HG03159 (cell line): ENCODE results near the gene MYORG.

Experiments
- ATAC-seq: cut with Tn5 transposase; IDR thresholded peaks from one replicate; pipeline ENCODE4 v1.9.1; 2021; ENCODE audit warnings: mild to moderate bottlenecking, moderate library complexity; ENCODE audit not compliant: unreplicated experiment

MYORG gene

GRCh38 chr9:34376596-34377403 is at the start of gene MYORG:
MYORG (minus strand) TSS chr9:34376898; CDS start chr9:34372943, 3,955 bp downstream.
- peak; percentile 81 for ATAC-seq

GRCh38 chr9:34419716-34420504 is 43.2 kb upstream of the MYORG start:
- ATAC-seq, result no peak

GRCh38 chr9:34417734-34418133 is 41.0 kb upstream of the MYORG start:
- no peak for ATAC-seq

GRCh38 chr9:34413231-34413852 is 36.6 kb upstream of the MYORG start:
- ATAC-seq, result no peak

GRCh38 chr9:34412336-34412735 is 35.6 kb upstream of the MYORG start:
- ATAC-seq, result no peak

GRCh38 chr9:34409154-34409553 is 32.5 kb upstream of the MYORG start:
- no peak for ATAC-seq

- ATAC-seq, result no peak
These were observed 31.5 kb upstream of the MYORG start for GRCh38 chr9:34408173-34408572.

GRCh38 chr9:34406219-34406618 is 29.5 kb upstream of the MYORG start:
- no peak for ATAC-seq

- no peak for ATAC-seq
These were observed 29.0 kb upstream of the MYORG start for GRCh38 chr9:34405719-34406118.

GRCh38 chr9:34403554-34404380 is 27.1 kb upstream of the MYORG start:
- no peak for ATAC-seq

GRCh38 chr9:34400686-34401602 is 24.2 kb upstream of the MYORG start:
- no peak for ATAC-seq

GRCh38 chr9:34400275-34400674 is 23.6 kb upstream of the MYORG start:
- ATAC-seq, result no peak

GRCh38 chr9:34399729-34400128 is 23.0 kb upstream of the MYORG start:
- no peak for ATAC-seq

GRCh38 chr9:34398875-34399274 is 22.2 kb upstream of the MYORG start:
- ATAC-seq, result no peak

- no peak for ATAC-seq
These were observed 19.8 kb upstream of the MYORG start for GRCh38 chr9:34396276-34397214.

- no peak for ATAC-seq
These were observed 15.8 kb upstream of the MYORG start for GRCh38 chr9:34392511-34392910.

- ATAC-seq, result no peak
These were observed 10.5 kb upstream of the MYORG start for GRCh38 chr9:34387239-34387638.

- no peak for ATAC-seq
These were observed 10.0 kb upstream of the MYORG start for GRCh38 chr9:34386656-34387055.
